DMS 273 (cell line): ENCODE data around the gene KIAA1217.

Source experiments
- DNase-seq: peaks from one replicate; lab custom pipeline; 2025; ENCODE audit not compliant: unreplicated experiment; lab: John Stamatoyannopoulos, UW

Gene KIAA1217

GRCh38 chr10:24207341-24207740, 1.6 kb upstream of the KIAA1217 start:
- DNase-seq = no peak

GRCh38 chr10:24207781-24208611, 942 bp upstream of the KIAA1217 start:
- peak; percentile 40 for DNase-seq

GRCh38 chr10:24209432-24209771, 464 bp downstream of the KIAA1217 start:
- DNase-seq = peak; percentile 55

- DNase-seq = peak; percentile 52
Observed at GRCh38 chr10:24209946-24210491, 1.1 kb downstream of the KIAA1217 start.

- DNase-seq = peak; percentile 4
Observed at GRCh38 chr10:24210501-24210900, 1.6 kb downstream of the KIAA1217 start.

- DNase-seq = no peak
Observed at GRCh38 chr10:24213266-24213665, 4.3 kb downstream of the KIAA1217 start.

- DNase-seq = no peak
Observed at GRCh38 chr10:24213881-24214280, 4.9 kb downstream of the KIAA1217 start.

- DNase-seq = no peak
Observed at GRCh38 chr10:24214762-24215161, 5.8 kb downstream of the KIAA1217 start.

- no peak for DNase-seq
Observed at GRCh38 chr10:24215196-24215595, 6.3 kb downstream of the KIAA1217 start.

- DNase-seq = no peak
Observed at GRCh38 chr10:24215603-24216002, 6.7 kb downstream of the KIAA1217 start.

GRCh38 chr10:24219963-24220362, 11.0 kb downstream of the KIAA1217 start:
- DNase-seq = no peak

GRCh38 chr10:24223341-24223740, 14.4 kb downstream of the KIAA1217 start:
- no peak for DNase-seq

- no peak for DNase-seq
Observed at GRCh38 chr10:24223953-24224352, 15.0 kb downstream of the KIAA1217 start.

GRCh38 chr10:24228642-24229041, 19.7 kb downstream of the KIAA1217 start:
- no peak for DNase-seq

- DNase-seq = no peak
Observed at GRCh38 chr10:24229909-24230308, 21.0 kb downstream of the KIAA1217 start.

- DNase-seq = no peak
Observed at GRCh38 chr10:24231200-24231599, 22.3 kb downstream of the KIAA1217 start.

- DNase-seq = no peak
Observed at GRCh38 chr10:24234784-24235183, 25.8 kb downstream of the KIAA1217 start.

GRCh38 chr10:24235471-24235870, 26.5 kb downstream of the KIAA1217 start:
- DNase-seq = no peak

- DNase-seq = no peak
Observed at GRCh38 chr10:24237801-24238395, 29.0 kb downstream of the KIAA1217 start.

- no peak for DNase-seq
Observed at GRCh38 chr10:24238519-24239247, 29.7 kb downstream of the KIAA1217 start.

- no peak for DNase-seq
Observed at GRCh38 chr10:24239289-24240040, 30.5 kb downstream of the KIAA1217 start.
